T1000 (cell line): ENCODE results near the gene ILF2.
"Not testable (repeated sequence)": the region's sequence is repeated elsewhere in the genome, so short reads cannot be mapped to it uniquely, and the experiment has no call there.

Experiments
- DNase-seq: peaks from one replicate; lab custom pipeline; 2025; ENCODE audit warnings: mixed read lengths; lab: John Stamatoyannopoulos, UW

The ILF2 gene

DNA sequence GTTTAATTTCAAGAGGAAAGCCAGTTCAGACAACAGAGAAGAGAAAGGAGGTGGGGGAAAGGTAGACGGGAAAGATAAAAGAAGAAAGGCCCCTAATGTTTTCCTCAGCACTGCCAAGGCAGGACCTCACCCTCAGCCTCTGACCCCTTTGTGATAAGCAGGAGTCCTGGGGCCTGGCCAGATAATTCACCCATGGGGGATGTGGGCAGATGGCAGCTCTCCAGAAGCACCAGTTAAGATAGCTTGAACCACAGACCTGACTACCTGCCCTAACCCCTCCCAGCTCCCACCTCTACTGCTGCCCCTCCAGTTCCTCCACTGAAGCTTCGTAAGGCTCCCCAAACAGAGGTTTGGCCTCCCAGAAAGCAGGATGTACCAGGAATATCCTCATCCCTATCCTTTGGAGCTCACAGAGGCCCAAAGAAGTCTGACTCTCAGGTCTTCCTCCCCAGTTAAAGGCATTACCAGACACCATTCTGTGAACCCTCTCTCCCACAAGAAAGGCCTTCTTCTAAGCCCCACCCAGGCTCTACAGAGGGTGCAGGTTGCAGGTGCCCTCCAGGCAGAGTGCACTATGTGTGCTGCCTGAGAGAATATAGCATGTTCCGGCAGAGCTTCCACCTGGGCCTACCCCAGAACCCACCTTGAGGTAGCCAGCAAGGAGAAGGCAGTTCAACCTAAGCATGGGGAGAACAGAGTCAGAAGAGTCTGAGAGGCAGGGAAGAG is 21.5 kb downstream of the ILF2 start:
- no peak for DNase-seq

DNA sequence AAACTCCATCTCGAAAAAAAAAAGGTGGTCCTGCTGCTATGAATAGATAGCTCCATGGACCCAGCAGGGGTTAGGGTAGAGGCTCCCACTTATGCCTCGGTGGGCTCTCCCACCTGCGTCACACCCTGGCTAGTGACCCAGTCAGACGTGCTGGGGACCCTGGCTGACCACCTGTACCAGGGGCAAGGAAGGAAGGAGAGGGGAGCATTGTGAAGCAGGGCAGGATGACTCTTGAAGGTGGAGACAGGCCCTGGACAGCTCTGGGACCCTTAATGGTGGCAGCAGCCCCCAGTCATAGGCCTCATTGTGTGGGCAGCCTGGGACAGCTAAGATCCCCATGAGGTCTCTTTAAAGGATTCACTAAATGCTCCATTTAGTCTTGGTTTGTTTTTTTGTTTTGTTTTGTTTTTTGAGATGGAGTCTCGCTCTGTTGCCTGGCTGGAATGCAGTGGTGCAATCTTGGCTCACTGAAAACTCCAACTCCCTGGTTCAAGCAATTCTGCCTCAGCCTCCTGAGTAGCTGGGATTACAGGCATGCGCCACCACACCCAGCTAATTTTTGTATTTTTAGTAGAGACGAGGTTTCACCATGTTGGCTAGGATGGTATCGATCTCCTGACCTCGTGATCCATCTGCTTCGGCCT is 22.7 kb downstream of the ILF2 start:
- DNase-seq: no peak

DNA sequence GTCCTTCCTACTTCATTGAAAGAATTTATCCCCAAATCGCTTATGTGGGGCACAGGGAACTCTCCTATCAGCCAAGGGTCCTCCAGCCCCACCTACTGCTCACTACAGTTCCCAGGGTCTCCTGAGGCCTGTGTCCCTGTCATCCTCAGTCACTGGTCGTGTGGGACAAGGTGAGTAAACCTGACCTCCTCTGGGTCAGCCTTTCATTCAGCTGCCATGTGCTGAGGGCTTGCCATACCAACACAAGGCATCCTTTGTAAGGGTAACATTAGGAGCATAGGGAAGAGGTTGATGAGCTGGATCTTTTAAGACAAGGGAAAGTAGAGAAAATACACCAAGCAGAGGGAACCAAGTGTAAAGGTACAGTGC is 23.5 kb downstream of the ILF2 start:
- no peak for DNase-seq

DNA sequence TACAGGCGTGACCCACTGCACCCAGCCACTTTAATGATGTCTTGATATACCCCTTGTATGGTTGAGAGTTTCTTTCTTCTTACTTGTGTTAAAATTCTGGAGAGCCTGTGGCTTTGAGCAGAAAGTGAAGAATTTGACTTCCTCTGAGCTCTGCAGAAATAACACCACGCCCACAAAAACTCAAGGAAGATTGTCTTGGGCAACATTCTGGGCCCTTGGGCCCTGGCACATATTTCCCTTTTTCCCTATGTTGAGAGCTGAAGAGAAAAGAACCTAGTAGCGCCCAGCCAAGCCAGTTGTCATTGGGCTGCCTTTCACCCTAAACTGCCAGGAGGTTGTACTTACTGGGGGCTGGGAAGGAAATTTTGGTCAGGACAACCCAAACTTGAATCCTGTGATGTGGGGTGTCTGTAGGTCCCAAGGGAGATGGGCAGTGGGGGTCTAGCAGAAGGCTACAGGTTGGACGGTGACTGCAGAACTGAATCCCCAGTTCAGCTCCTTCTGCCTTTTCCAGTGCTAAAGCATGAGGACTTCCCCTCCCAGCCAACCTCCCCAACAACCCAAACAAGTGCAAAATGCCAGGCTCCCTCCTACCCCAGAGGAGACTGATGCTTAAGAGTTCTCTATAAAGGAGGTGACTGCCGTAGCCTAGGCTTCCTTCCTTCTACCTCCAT is 24.0 kb downstream of the ILF2 start:
- no peak for DNase-seq

DNA sequence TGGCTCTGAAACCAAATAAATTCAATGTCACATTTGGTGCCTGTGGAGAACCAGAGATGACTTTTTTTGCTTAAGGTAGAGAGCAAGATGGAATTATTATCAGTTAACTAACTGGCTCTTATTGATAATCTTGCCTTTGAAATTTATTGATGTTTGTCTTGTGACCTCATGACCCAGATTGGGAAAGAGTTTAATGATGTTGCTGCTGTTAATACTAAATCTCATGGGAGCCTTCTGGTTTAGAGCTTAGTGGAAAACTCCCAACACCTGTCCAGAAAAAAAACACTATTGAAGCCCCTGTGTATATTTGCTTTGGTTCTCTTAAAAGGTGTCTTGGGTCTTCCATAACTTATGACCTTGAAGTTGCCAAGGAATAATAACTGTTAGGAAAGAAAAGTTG is 27.0 kb downstream of the ILF2 start:
- DNase-seq: no peak

DNA sequence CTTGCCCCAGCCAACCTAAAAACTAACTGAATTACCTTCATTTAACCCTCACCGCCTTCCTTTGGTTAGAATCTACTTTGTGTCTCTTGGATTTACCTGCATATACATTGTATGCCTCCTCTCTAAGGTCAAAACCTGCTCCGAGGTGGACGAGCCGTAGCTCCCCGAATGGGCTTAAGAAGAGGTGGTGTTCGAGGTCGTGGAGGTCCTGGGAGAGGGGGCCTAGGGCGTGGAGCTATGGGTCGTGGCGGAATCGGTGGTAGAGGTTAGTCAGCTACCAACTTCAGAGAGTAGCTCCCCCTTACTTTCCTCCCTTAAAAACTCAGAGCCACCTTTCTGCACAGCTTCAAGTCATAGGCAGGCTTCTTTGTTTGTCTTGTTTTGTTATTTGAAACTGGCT is 27.7 kb downstream of the ILF2 start:
- no peak for DNase-seq

DNA sequence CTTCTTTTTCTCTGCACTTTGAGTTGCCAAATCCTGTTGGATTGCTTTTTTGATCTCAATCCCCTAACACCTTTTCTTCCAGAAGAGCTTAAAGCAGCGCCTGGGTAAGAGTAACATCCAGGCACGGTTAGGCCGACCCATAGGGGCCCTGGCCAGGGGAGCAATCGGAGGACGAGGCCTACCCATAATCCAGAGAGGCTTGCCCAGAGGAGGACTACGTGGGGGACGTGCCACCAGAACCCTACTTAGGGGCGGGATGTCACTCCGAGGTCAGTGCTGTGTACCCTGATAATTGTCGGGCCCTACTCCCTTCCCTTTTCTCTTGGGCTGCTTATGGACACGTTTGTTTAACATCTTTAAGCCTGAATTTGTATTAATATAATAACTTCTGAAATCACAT is 28.6 kb downstream of the ILF2 start:
- no peak for DNase-seq

DNA sequence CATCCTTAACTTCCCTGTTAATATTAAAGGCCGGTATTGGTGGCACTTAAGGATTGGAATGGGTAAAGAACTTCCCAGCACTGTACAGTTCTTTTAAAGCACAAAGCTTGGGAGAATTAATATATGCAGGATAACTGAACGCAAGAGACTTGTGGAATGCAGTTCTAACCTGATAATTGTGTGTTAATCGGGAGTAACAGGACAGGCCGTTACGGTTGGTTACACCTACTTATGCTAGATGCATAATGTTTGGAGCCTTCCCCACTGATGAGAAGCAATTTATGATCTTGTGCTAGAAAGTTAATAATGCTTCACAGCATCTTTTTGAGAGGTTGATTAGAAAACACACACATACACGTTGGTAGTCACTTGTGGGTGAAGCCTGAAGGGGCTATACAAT is 29.9 kb downstream of the ILF2 start:
- no peak for DNase-seq

DNA sequence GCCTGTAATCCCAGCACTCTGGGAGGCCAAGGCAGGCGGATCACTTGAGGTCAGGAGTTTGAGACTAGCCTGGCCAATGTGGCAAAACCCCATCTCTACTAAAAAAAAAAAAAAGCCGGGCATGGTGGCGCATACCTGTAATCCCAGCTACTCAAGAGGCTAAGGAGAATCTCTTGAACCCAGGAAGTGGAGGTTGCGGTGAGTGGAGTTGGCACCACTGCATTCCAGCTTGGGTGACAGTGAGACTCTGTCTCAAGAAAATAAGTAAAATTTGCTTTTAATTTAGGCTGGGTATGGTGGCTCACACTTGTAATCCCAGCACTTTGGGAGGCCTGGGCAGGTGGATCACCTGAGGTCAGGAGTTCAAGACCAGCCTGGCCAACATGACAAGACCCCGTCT is 30.6 kb downstream of the ILF2 start:
- not testable (repeated sequence) for DNase-seq

DNA sequence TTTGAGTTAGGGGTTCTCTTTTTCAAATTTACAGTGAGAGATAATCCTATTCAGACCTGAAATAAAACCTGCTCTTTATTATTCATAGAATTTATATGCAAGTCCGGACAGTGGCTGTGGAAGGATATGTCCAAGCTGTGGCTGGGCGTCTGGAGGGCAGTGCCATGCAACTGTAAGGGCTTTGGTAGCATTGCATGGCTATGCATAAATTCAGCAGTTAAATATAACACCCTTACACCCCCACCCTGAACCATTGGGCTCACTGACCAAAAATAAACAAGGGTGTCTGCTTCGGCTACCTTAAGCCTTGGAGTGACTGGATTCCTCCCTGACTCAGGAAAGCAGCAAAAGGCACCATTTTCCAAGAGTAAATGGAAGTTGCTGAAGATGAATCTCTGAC is 31.5 kb downstream of the ILF2 start:
- DNase-seq: no peak

DNA sequence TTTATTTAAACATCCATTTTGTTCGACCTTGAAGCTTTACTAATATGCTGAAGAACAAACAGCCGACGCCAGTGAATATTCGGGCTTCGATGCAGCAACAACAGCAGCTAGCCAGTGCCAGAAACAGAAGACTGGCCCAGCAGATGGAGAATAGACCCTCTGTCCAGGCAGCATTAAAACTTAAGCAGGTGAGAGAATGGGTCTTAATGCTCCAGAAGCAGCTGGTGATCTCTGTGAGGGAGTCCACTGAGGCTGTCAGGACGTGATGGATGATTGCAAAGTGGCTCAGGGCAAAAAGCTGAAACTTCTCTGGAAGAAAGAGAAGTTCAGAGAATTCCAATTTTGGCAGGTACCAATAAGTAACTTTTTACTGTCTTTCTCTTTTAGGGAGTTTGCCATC is 32.5 kb downstream of the ILF2 start:
- DNase-seq: no peak

DNA sequence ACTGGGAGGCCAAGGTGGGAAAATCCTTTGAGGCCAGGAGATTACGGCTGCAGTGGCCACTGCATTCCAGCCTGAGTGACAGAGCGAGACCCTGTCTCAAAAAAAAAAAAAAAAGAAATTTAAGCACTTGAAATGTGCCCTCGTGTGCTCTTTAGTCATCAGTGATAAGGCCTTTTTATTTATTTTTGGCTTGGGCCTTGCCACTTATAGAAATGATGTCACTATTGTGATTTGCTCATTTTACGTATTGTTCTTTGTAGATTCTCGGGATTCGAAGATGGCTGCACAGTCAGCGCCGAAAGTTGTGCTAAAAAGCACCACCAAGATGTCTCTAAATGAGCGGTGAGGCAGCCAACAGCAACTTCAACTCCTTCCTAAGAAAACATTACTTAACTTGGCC is 34.5 kb downstream of the ILF2 start:
- no peak for DNase-seq

DNA sequence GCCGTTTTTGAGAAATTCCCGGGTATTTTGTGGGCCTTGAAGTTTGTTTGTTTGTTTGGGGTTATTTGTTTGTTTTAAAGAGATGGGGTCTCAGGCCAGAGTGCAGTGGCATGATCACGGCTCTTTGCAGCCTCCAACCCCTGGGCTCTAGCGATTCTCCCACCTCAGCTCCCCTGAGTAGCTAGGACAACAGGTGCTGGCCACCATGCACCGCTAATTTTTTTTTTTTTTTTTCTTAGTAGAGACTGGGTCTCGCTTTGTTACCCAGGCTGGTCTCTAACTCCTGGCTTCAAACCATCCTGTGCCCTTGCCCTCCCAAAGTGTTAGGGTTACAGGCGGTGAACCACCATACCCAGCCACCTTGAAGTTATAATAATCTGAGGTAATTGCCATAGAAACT is 34.9 kb downstream of the ILF2 start:
- DNase-seq: no peak

DNA sequence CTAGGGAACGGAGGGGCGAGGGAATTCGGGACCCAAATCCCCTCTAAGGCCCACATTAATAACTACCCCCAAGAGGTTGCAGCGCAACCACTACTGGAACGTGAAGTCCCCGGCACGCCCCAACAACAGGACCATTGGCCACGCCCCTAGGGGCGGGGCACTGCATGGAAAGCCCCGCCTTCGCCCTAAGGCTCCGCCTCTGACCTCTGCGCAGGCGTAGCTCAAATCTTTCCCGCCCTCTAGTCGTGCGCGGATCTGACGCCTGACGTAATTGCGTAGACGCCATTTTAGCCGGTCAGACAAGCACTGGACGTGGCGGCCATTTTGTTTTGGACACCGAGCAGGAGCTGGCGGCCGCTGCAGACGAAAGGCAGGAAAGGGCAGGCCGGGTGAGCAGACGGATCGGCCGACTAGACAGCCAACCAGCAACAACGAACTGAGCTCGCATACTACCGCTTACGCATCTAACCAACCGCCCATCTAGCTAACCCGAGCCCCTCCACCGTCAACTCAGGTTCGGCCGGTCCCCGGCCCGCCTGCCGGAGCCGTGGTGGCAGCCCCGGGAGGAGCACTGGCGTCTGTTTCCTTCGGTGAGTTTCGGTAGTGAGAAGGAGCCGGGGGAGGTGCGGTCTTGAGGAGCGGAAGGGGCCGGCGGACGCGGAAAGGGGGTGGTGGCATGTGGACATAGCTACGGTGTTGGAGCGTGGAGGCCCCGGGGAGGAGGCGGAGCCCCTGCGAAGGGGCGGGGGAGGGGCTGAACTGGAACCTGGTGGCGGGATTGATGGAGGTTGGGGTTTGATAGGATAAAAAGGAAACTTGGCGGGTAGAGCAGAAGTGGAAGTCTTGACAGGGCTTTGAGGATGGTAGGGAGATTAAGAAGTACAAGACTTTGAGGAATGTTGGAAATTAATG is 36.8 kb downstream of the ILF2 start, which contains the start of gene CHTOP:
TSS of gene CHTOP (plus strand) at position 313 of the 912 bp plus-strand sequence. CDS start 2,523 bp downstream, outside the sequence.
- peak; percentile 95 for DNase-seq

DNA sequence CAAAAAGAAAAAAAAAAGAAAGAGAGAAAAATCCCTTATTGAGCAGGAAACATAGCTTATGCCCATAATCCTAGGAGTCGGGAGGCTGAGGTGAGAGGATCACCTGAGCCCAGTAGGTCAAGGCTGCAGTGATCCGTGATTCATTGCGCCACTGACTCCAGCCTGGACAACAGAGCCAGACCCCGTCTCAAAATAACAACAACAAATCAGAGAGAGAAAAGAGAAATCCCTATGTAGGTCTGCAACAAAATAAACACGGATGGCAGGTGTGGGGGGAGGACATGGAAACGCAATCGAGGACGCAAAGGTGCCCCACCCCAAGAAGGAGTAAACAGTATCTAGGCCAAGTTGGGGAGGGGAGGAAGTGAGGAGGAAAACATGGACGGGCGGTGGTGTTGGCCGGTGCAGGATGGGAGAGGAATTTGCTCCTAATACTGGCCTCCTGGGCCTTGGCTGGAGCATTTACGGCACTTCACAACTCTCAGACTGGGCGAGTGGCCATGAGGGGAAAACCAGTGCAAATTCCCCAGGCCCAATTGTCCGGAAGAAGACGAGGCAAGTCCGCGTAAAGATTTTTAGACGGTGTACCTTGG is 37.5 kb downstream of the ILF2 start:
- no peak for DNase-seq

DNA sequence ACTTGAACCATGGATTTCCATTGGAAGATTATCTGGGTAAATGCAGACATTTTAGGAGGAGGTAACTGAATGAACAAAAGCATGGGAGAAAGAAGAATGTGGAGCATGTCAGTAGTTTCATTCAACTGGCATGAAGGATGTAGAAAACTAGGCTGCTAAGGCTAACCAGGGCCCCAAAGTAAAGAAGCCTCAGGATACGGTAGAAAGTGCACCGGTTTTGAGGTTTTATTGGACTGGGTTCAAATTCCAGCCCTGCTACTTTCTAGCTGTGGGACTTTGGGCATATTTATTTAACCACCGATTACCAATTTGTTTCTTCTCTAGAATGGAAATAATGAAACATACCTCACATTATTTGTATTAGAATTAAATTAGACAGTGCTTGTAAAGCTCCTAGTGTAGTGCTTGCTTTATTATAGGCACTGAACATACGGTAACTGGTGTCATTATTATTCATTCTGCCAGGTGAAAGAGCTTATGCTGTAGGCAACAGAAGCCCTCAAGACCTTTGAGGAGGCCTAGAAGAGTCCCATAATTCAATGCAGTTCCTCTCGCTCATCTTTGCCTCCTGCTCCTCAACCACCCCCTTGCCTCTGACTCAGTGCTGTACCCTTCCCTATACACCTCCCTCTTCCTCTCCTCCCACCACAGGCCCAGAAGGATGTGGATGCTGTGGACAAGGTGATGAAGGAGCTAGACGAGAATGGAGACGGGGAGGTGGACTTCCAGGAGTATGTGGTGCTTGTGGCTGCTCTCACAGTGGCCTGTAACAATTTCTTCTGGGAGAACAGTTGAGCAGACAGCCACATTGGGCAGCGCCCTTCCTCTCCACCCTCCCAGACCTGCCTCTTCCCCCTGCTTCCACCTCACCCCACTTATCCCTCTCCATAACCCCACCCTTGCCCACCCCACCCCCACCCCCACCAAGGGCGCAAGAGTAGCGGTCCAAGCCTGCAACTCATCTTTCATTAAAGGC is 39.5 kb downstream of the ILF2 start:
- no peak for DNase-seq

DNA sequence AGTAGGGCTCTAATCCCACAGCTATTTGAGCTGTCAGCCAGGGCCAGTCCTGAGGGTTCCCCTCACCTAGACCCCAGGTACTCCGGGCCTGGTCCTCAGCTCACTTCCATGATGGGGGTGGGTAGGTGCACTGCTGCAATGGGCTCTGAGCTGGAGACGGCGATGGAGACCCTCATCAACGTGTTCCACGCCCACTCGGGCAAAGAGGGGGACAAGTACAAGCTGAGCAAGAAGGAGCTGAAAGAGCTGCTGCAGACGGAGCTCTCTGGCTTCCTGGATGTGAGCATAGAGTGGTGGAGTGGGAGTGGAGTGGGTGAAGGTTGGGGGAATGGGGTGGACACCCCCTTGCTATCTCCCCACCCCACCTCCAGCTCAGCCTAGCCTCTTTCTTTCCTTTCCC is 40.4 kb downstream of the ILF2 start:
- DNase-seq: no peak

DNA sequence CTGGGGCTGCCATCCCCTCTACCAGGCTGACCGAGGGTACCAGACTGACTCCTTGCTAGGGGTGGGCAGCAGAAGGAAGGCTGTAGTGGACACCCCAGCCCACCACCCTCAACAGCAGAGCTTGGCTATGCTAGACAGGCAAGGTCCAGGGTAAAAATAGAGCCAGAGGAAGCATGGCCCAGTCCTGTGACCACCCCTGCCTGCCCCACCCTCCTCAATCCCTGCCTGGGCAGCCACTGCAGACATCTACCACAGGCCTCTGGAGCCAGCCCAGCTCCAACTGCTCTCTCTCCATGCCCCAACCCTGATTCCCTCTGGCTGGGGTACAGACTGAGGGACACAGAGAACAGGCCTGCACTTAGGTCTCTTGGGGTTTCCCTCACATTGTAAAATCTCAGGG is 40.8 kb downstream of the ILF2 start:
- DNase-seq: no peak

DNA sequence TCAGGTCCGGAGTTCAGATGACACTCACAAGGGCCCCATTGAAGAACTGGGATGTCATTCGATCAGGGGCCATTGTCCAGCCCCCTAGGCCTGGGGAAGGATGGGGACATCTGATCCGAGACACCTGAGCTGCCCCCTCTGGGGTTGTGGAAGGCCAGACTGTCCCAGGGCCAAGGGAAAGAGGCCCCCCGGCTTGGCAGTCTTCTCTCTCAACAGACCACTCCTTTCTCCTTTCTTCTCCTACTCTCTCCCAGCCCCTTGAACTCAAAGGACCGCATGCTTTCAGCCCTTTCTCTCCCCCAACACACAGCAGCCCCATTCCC is 41.5 kb downstream of the ILF2 start:
- DNase-seq: no peak

DNA sequence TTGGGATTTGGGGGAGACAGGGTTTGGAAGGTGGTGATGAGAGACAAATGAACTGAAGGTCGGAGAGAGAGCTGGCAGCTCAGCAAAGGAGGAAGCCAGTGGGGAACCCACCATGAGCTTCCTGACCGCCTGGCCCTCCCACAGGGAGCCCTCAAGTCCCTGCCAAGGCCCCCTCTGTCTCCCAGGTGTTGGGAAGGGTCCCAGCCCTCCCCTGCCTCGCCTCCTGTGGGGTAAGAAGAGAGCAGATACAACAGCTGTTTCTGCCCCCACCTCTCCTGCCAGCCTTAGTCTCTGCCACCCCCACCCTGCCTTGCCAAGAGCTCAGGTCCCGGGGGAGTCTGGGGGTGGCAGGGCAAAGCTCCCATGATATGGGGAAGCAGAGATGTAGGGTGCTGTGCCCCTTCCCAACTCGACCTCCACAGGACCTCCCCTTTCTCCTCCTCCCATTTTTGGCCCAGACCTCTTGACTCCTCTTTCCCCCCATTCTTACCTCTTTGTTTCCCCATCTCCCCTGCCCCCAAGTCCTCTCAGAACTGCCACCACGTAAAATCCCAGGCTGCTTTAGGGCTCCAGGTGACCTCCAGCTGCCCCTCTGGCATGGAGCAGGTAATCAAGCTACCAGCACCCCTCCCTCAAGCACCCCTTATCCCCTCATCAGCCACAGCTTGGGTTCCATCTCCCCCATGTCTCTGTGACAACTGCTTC is 42.0 kb downstream of the ILF2 start:
- no peak for DNase-seq
